ENCODE data around the gene CHST11.

DNA sequence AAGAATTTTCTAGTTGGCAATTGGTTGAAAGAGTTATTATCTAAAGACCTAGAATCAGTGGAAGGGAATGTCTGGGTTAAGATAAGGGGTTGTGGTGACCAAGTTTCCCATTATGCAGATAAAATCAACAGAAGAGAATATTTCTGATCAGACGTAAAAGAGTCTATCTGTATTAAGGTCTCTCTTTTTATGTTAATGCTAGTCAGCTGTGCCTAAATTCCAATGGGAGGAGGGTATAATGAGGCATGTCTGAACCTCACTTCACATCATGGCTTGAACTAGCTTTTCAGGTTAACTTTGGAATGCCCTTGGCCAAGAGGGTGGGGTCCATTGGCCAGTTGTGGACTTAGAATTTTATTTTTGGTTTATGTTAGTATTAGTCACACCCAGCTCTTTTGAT, 34.3 kb upstream of the CHST11 start:
- TF ChIP-seq POLR2A (IDR thresholded peaks at IDR 0.05; ENCODE audit: low read depth, low read length) (no peak), TAF1 (IDR thresholded peaks at IDR 0.05; ENCODE audit: low read depth, low read length) (no peak)
